GM21390 (cell line): ENCODE data around the gene TMEM126B.
A peak's percentile ranks its signal among the peaks of the same experiment; 100 is the strongest.
"Not testable (repeated sequence)": the region's sequence is repeated elsewhere in the genome, so short reads cannot be mapped to it uniquely, and the experiment has no call there.

Source experiments
- ATAC-seq: cut with Tn5 transposase; IDR thresholded peaks from one replicate; pipeline ENCODE4 v1.9.1; 2021; ENCODE audit not compliant: unreplicated experiment

The TMEM126B gene

GRCh38 chr11:85627998-85628770 is at the start of gene TMEM126B:
TMEM126B (plus strand) TSS chr11:85628593; CDS start chr11:85628608, 15 bp downstream.
- ATAC-seq = peak; percentile 99

- no peak for ATAC-seq
Observed at GRCh38 chr11:85582111-85582510, 46.3 kb upstream of the TMEM126B start.

GRCh38 chr11:85589373-85589772 is 39.0 kb upstream of the TMEM126B start:
- no peak for ATAC-seq

- ATAC-seq = no peak
Observed at GRCh38 chr11:85590848-85591483, 37.4 kb upstream of the TMEM126B start.

GRCh38 chr11:85595285-85595884 is 33.0 kb upstream of the TMEM126B start:
- ATAC-seq = no peak

GRCh38 chr11:85596886-85597285 is 31.5 kb upstream of the TMEM126B start:
- ATAC-seq = no peak

GRCh38 chr11:85599083-85599482 is 29.3 kb upstream of the TMEM126B start:
- no peak for ATAC-seq

GRCh38 chr11:85602526-85603213 is 25.7 kb upstream of the TMEM126B start:
- no peak for ATAC-seq

- ATAC-seq = no peak
Observed at GRCh38 chr11:85603220-85603619, 25.2 kb upstream of the TMEM126B start.

GRCh38 chr11:85606237-85606636 is 22.2 kb upstream of the TMEM126B start:
- ATAC-seq = not testable (repeated sequence)

GRCh38 chr11:85608621-85609020 is 19.8 kb upstream of the TMEM126B start:
- ATAC-seq = not testable (repeated sequence)

GRCh38 chr11:85609286-85609685 is 19.1 kb upstream of the TMEM126B start:
- not testable (repeated sequence) for ATAC-seq

GRCh38 chr11:85611643-85612042 is 16.8 kb upstream of the TMEM126B start:
- ATAC-seq = not testable (repeated sequence)

- no peak for ATAC-seq
Observed at GRCh38 chr11:85619499-85619898, 8.9 kb upstream of the TMEM126B start.

- no peak for ATAC-seq
Observed at GRCh38 chr11:85620256-85620655, 8.1 kb upstream of the TMEM126B start.

GRCh38 chr11:85626496-85626895 is 1.9 kb upstream of the TMEM126B start:
- ATAC-seq = no peak

GRCh38 chr11:85627332-85627997 is 928 bp upstream of the TMEM126B start, which contains the start of gene DLG2:
DLG2 (minus strand) TSS chr11:85627344.
- ATAC-seq = no peak

GRCh38 chr11:85628771-85629341 is 463 bp downstream of the TMEM126B start:
- peak; percentile 19 for ATAC-seq

- ATAC-seq = no peak
Observed at GRCh38 chr11:85634747-85635146, 6.4 kb downstream of the TMEM126B start.

GRCh38 chr11:85643191-85643614 is 14.8 kb downstream of the TMEM126B start:
- no peak for ATAC-seq
